Measurements from ENCODE around the gene DIPK1A. TPM values are rescaled to one million over a fixed set of nuclear protein-coding genes. Genes with fewer than 3 reads are reported as not detected.

Gene DIPK1A
- total and polyA plus RNA-seq, 4 experiments from 2014 or later = 14.5 to 29.1 (median 19.9) TPM

DNA sequence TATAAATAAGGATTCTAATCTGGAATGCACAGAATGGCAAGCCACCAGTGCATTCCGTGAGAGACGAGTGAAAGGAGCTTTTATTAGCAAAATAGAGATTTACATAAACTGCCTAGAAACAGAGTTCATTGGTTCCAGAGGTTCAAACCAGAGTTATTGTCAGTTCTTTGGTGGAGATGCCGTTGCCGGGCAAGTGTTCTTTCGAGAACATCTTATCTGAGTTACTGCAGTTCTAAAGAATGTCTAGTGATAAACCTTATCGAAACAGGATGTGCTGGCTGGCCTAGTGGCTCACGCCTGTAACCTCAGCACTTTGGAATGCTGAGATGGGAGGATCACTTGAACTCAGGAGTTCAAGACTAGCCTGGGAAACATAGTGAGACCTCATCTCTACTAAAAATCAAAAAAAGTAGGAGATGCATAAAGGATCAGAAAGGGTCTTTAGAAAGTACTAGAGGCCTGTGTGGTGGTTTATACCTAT, 156.5 kb downstream of the DIPK1A start:
- Histone ChIP-seq H3K27me3 (ENCODE audit: insufficient read depth, low read length) (no peaks in the 10 kb centered on the region), H3K27ac (ENCODE audit: low read depth, low read length) (no peak overlapping the region), H3K4me1 (ENCODE audit: insufficient read depth, low read length) (peaks cover 7% of the 10 kb centered on the region), H3K36me3 (ENCODE audit: insufficient read depth, low read length) (no peaks in the 10 kb centered on the region), H3K4me3 (ENCODE audit: low read length in 2 of 2) (no peak overlapping the region), H3K9me3 (ENCODE audit: control insufficient read depth in 1 of 2, low read length in 2 of 2) (no peaks in the 10 kb centered on the region)
- Mint-ChIP-seq H3K27me3 (no peaks in the 10 kb centered on the region), H3K27ac (no peak overlapping the region), H3K36me3 (no peaks in the 10 kb centered on the region), H3K4me1 (peaks cover 0 to 7% (median 2%) of the 10 kb centered on the region in 4 donors), H3K9me3 (peaks cover 0 to 2% (median 0%) of the 10 kb centered on the region in 8 donors), H3K4me3 (no peak overlapping the region)
- ChIA-PET POLR2A (ENCODE audit: partially characterized antibody) (no interaction called here), CTCF (ENCODE audit: partially characterized antibody) (interaction anchor here (1.0 kb wide), 1 partner anchor 13 kb away, joined by 3 read pairs; no protein-coding TSS in a partner anchor)
- DNase-seq = peak in 3 of 5 donors; percentile 2 to 11 (median 7)
- intact Hi-C loops (cut with micrococcal nuclease) = no loop called here

DNA sequence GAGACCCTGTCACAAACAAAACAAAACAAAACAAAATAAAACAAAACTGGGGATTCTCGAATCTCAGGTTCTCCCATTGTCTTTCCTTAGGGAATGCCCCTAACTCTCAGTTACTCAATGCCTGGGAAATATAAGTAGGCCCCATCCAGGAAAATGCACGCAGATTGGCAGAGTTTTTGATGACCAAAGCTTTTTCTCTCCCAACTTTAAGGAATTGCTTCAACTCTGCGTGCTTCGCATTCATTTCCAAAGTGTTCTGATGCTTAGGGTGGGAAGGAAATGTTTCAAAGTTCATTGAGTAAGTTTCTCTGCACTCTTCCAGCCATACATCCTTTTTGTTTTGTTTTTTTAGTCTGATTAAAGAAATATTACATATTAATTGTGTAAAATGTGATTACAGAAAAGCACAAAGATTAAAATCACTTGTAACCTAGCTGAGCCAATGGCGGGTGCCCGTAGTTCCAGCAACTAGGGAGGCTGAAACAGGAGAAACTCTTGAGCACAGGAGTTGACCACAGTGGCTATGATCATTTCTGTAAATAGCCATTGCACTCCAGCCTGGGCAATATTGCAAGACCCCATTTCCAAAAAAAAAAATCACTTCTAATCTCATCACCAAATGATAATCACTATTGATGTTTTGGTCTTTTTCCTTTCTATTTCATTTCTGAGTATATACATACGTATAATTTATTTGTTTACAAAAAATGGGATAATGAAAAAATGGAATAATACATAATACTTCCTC, 157.9 kb downstream of the DIPK1A start:
- peaks cover 0 to 7% (median 2%) of the 10 kb centered on the region in 4 donors for H3K4me1 Mint-ChIP-seq
- peaks cover 0 to 2% (median 0%) of the 10 kb centered on the region in 8 donors for H3K9me3 Mint-ChIP-seq
- ChIA-PET CTCF (ENCODE audit: partially characterized antibody) (no interaction called here), POLR2A (ENCODE audit: partially characterized antibody) (no interaction called here)
- intact Hi-C loops (cut with micrococcal nuclease) = no loop called here
- H3K27me3 Mint-ChIP-seq = no peaks in the 10 kb centered on the region
- Histone ChIP-seq H3K27me3 (ENCODE audit: insufficient read depth, low read length) (no peaks in the 10 kb centered on the region), H3K36me3 (ENCODE audit: insufficient read depth, low read length) (no peaks in the 10 kb centered on the region), H3K9me3 (ENCODE audit: control insufficient read depth in 1 of 2, low read length in 2 of 2) (no peaks in the 10 kb centered on the region), H3K4me3 (ENCODE audit: low read length in 2 of 2) (no peak overlapping the region), H3K4me1 (ENCODE audit: insufficient read depth, low read length) (peaks cover 7% of the 10 kb centered on the region), H3K27ac (ENCODE audit: low read depth, low read length) (no peak overlapping the region)
- no peak overlapping the region for H3K27ac Mint-ChIP-seq
- no peak overlapping the region for H3K4me3 Mint-ChIP-seq
- no peak for DNase-seq
- no peaks in the 10 kb centered on the region for H3K36me3 Mint-ChIP-seq

DNA sequence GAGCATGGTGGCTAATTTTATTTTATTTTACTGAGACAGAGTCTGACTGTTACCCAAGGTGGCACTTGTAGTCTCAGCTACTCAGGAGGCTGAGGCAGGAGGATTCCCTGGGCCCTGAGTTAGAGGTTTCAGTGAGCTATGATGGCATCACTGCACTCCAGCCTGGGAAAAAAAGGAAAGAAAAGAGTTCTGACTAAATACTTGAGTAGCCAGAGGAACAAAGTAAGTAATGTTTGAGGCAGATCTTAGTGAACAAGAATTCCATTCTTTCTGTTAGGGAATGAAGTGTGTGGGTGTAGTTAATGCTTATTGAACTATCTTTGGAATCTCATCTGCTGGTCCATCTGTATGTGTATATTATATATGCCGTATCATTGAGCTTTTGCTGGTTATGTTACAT, 163.3 kb downstream of the DIPK1A start:
- Mint-ChIP-seq H3K4me1 (no peaks in the 10 kb centered on the region), H3K27ac (no peak overlapping the region), H3K4me3 (no peak overlapping the region), H3K27me3 (peaks cover 2 to 10% of the 10 kb centered on the region in 2 donors), H3K9me3 (no peaks in the 10 kb centered on the region), H3K36me3 (no peaks in the 10 kb centered on the region)
- CTCF ChIA-PET (ENCODE audit: partially characterized antibody) = no interaction called here
- Histone ChIP-seq H3K27me3 (ENCODE audit: insufficient read depth, low read length) (no peaks in the 10 kb centered on the region), H3K4me1 (ENCODE audit: insufficient read depth, low read length) (no peaks in the 10 kb centered on the region), H3K27ac (ENCODE audit: low read depth, low read length) (no peak overlapping the region), H3K36me3 (ENCODE audit: insufficient read depth, low read length) (no peaks in the 10 kb centered on the region), H3K4me3 (ENCODE audit: low read length in 2 of 2) (no peak overlapping the region), H3K9me3 (ENCODE audit: control insufficient read depth in 1 of 2, low read length in 2 of 2) (no peaks in the 10 kb centered on the region)
- no peak for DNase-seq
- intact Hi-C loops (cut with micrococcal nuclease) = no loop called here
- POLR2A ChIA-PET (ENCODE audit: partially characterized antibody) = no interaction called here

DNA sequence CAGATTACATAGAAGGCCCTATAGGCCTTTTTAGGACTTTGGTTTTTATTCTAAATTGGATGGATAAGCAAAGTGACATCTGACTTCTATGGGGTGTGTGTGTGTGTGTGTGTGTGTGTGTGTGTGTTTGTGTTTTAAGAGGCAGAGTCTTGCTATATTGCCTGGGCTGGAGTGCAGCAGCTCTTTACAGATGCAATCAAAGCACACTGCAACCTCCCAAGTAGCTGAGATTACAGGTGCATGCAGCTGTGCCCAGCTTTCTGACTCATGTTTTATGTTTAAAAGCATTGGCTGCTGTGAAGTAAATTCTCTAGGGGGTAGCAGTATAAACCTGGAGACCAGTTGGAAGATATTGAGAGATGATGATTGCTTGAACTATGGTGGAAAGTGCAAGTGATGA, 164.0 kb downstream of the DIPK1A start:
- H3K27me3 Mint-ChIP-seq = peaks cover 4 to 11% of the 10 kb centered on the region in 2 donors

DNA sequence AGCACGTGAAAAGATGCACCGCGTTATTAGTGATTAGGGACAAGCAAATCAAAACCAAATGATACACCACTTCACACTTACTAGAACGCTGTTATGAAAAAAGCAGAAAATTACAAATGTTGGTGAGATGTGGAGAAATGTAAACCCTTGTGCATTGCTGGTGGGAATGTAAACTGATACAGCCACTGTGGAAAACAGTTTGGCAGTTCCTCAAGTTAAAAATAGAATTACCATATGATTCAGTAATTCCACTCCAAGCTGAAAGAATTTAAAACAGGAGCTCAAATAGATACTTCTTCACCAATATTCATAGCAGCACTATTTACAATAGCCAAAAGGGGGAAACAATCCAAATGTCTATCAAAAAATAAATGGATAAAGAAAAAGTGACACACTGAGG, 166.1 kb downstream of the DIPK1A start:
- intact Hi-C loops (cut with micrococcal nuclease) = no loop called here
- CTCF ChIA-PET (ENCODE audit: partially characterized antibody) = no interaction called here
- POLR2A ChIA-PET (ENCODE audit: partially characterized antibody) = no interaction called here
- H3K27ac Mint-ChIP-seq = no peak overlapping the region
- H3K27me3 Mint-ChIP-seq = peaks cover 7 to 11% of the 10 kb centered on the region in 2 donors
- Histone ChIP-seq H3K36me3 (ENCODE audit: insufficient read depth, low read length) (no peaks in the 10 kb centered on the region), H3K9me3 (ENCODE audit: control insufficient read depth in 1 of 2, low read length in 2 of 2) (no peaks in the 10 kb centered on the region), H3K27ac (ENCODE audit: low read depth, low read length) (no peak overlapping the region), H3K4me1 (ENCODE audit: insufficient read depth, low read length) (no peaks in the 10 kb centered on the region), H3K4me3 (ENCODE audit: low read length in 2 of 2) (no peak overlapping the region), H3K27me3 (ENCODE audit: insufficient read depth, low read length) (no peaks in the 10 kb centered on the region)
- H3K9me3 Mint-ChIP-seq = no peaks in the 10 kb centered on the region
- DNase-seq = no peak
- H3K36me3 Mint-ChIP-seq = no peaks in the 10 kb centered on the region
- H3K4me1 Mint-ChIP-seq = peaks cover 0 to 2% (median 0%) of the 10 kb centered on the region in 4 donors
- H3K4me3 Mint-ChIP-seq = no peak overlapping the region

More for the DNA sequence above, 164.0 kb downstream of the DIPK1A start:
- Histone ChIP-seq H3K9me3 (ENCODE audit: control insufficient read depth in 1 of 2, low read length in 2 of 2) (no peaks in the 10 kb centered on the region), H3K27ac (ENCODE audit: low read depth, low read length) (no peak overlapping the region), H3K27me3 (ENCODE audit: insufficient read depth, low read length) (no peaks in the 10 kb centered on the region), H3K36me3 (ENCODE audit: insufficient read depth, low read length) (no peaks in the 10 kb centered on the region), H3K4me3 (ENCODE audit: low read length in 2 of 2) (no peak overlapping the region), H3K4me1 (ENCODE audit: insufficient read depth, low read length) (no peaks in the 10 kb centered on the region)
- Mint-ChIP-seq H3K9me3 (no peaks in the 10 kb centered on the region), H3K36me3 (no peaks in the 10 kb centered on the region), H3K4me3 (no peak overlapping the region), H3K27ac (no peak overlapping the region), H3K4me1 (no peaks in the 10 kb centered on the region)
- intact Hi-C loops (cut with micrococcal nuclease) = no loop called here
- CTCF ChIA-PET (ENCODE audit: partially characterized antibody) = no interaction called here
- POLR2A ChIA-PET (ENCODE audit: partially characterized antibody) = no interaction called here
- no peak for DNase-seq

DNA sequence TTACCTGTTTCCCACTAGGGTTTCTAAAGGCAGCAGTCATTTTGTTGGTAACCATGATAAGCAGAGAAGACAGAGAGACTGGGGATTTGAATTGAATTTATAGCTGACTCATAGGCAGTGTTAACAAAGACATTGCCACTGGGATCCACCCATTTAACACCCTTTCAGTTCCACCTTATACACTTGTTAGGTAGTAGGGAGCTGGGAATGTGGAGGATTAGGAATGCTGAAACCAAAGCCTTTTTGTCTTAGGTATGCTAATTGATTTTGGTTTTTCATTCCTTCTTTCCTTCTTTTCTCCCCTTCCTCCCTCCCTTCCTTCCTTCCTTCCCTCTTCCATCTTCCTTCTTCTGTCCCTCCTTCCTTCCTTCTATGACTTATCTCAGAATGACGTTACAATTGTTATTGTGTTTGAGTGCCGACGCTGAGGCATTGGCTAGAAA, 168.9 kb downstream of the DIPK1A start:
- H3K4me3 Mint-ChIP-seq = no peak overlapping the region
- no peaks in the 10 kb centered on the region for H3K9me3 ChIP-seq (ENCODE audit: control insufficient read depth in 1 of 2, low read length in 2 of 2)
- intact Hi-C loops (cut with micrococcal nuclease) = no loop called here
- H3K4me1 ChIP-seq (ENCODE audit: insufficient read depth, low read length) = no peaks in the 10 kb centered on the region
- peaks cover 0 to 2% (median 0%) of the 10 kb centered on the region in 4 donors for H3K4me1 Mint-ChIP-seq
- H3K36me3 Mint-ChIP-seq = no peaks in the 10 kb centered on the region
- H3K27ac Mint-ChIP-seq = no peak overlapping the region
- ChIA-PET POLR2A (ENCODE audit: partially characterized antibody) (no interaction called here), CTCF (ENCODE audit: partially characterized antibody) (interaction anchor here (0.6 kb wide), 1 partner anchor 8 kb away, joined by 3 read pairs; no protein-coding TSS in a partner anchor)
- H3K27me3 ChIP-seq (ENCODE audit: insufficient read depth, low read length) = no peaks in the 10 kb centered on the region
- H3K27ac ChIP-seq (ENCODE audit: low read depth, low read length) = no peak overlapping the region
- no peaks in the 10 kb centered on the region for H3K9me3 Mint-ChIP-seq
- H3K27me3 Mint-ChIP-seq = peaks cover 11 to 14% of the 10 kb centered on the region in 2 donors
- H3K36me3 ChIP-seq (ENCODE audit: insufficient read depth, low read length) = no peaks in the 10 kb centered on the region
- no peak overlapping the region for H3K4me3 ChIP-seq (ENCODE audit: low read length in 2 of 2)
- DNase-seq = no peak
